Measurements from ENCODE around the gene GALNT14. TPM values are rescaled to one million over a fixed set of nuclear protein-coding genes. Genes with fewer than 3 reads are reported as not detected.

Gene GALNT14
- total and polyA plus RNA-seq, 2 donors (not counting 1 experiment from before 2014, with no cell fraction given), result 0.15 to 0.83 TPM

GRCh38 chr2:30939364-30939763 is 198.9 kb downstream of the GALNT14 start:
- H3K36me3 ChIP-seq (ENCODE audit: control insufficient read depth, insufficient read depth, low read length), result no peaks in the 10 kb centered on the region
- no peak for TF ChIP-seq CTCF (conservative IDR thresholded peaks at IDR 0.05 in 1 of 2, IDR thresholded peaks at IDR 0.05 in 1 of 2; ENCODE audit: low read depth in 1 of 2, low read length in 2 of 2)
- no peak for TF ChIP-seq EZH2 (IDR thresholded peaks at IDR 0.05; ENCODE audit: low read length, missing control alignments)
- no peak overlapping the region for H3K4me3 ChIP-seq (replicated peaks in 1 of 4; ENCODE audit: control extremely low read depth in 1 of 4, insufficient read depth in 1 of 4, low read depth in 3 of 4, low read length in 4 of 4)
- no peak overlapping the region for H2AFZ ChIP-seq (ENCODE audit: low read length)
- H3K4me1 ChIP-seq (ENCODE audit: control insufficient read depth, extremely low read depth, insufficient read depth, low read length), result no peaks in the 10 kb centered on the region
- no peak for DNase-seq (ENCODE audit: low read depth in 2 of 2)
- no peak overlapping the region for H3K9ac ChIP-seq (ENCODE audit: insufficient read depth, low read length)
- H3K9me3 ChIP-seq (ENCODE audit: control insufficient read depth, insufficient read depth, low read depth, low read length), result no peaks in the 10 kb centered on the region
- H3K79me2 ChIP-seq (ENCODE audit: control insufficient read depth, insufficient read depth, low read length), result no peaks in the 10 kb centered on the region
- no peaks in the 10 kb centered on the region for H3K27me3 ChIP-seq (ENCODE audit: control insufficient read depth, insufficient read depth, low read length)
- H4K20me1 ChIP-seq (ENCODE audit: control insufficient read depth, extremely low read depth, insufficient read depth, low read length), result no peaks in the 10 kb centered on the region
- no peak overlapping the region for H3K27ac ChIP-seq (ENCODE audit: insufficient read depth, low read length)
- H3K4me2 ChIP-seq (ENCODE audit: extremely low read depth, insufficient read depth, low read length), result no peak overlapping the region

- Histone ChIP-seq H4K20me1 (ENCODE audit: control insufficient read depth, extremely low read depth, insufficient read depth, low read length) (no peaks in the 10 kb centered on the region), H3K4me3 (replicated peaks in 1 of 4; ENCODE audit: control extremely low read depth in 1 of 4, insufficient read depth in 1 of 4, low read depth in 3 of 4, low read length in 4 of 4) (no peak overlapping the region), H3K79me2 (ENCODE audit: control insufficient read depth, insufficient read depth, low read length) (no peaks in the 10 kb centered on the region), H3K4me2 (ENCODE audit: extremely low read depth, insufficient read depth, low read length) (no peak overlapping the region), H3K9me3 (ENCODE audit: control insufficient read depth, insufficient read depth, low read depth, low read length) (no peaks in the 10 kb centered on the region), H3K9ac (ENCODE audit: insufficient read depth, low read length) (no peak overlapping the region), H3K36me3 (ENCODE audit: control insufficient read depth, insufficient read depth, low read length) (no peaks in the 10 kb centered on the region), H3K27ac (ENCODE audit: insufficient read depth, low read length) (no peak overlapping the region), H3K27me3 (ENCODE audit: control insufficient read depth, insufficient read depth, low read length) (no peaks in the 10 kb centered on the region), H3K4me1 (ENCODE audit: control insufficient read depth, extremely low read depth, insufficient read depth, low read length) (no peaks in the 10 kb centered on the region), H2AFZ (ENCODE audit: low read length) (no peak overlapping the region)
- TF ChIP-seq CTCF (conservative IDR thresholded peaks at IDR 0.05 in 1 of 2, IDR thresholded peaks at IDR 0.05 in 1 of 2; ENCODE audit: low read depth in 1 of 2, low read length in 2 of 2), result no peak
- no peak for TF ChIP-seq EZH2 (IDR thresholded peaks at IDR 0.05; ENCODE audit: low read length, missing control alignments)
- DNase-seq (ENCODE audit: low read depth in 2 of 2), result no peak
Observed at GRCh38 chr2:30938196-30938595, 200.0 kb downstream of the GALNT14 start.

DNA sequence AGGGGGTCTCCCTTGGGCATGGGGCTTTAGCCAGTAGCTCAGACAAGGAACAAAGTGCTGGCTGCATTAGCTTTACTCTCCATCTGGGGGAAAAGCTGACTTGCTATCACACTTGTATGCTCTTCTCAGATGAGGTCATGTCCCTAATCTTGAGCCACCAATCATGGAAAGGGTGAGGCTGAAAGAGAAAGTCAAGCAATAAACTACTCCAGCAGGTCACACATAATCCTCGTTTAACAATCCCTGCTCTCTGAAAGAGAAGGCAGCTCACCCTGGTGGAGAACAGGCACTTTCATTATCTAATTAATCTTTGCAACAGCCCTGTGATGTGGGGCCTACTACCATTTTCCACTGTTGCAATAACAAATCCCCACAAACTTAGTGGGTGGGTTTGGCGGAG is 201.3 kb downstream of the GALNT14 start:
- H4K20me1 ChIP-seq (ENCODE audit: control insufficient read depth, extremely low read depth, insufficient read depth, low read length), result no peaks in the 10 kb centered on the region
- H3K9me3 ChIP-seq (ENCODE audit: control insufficient read depth, insufficient read depth, low read depth, low read length), result no peaks in the 10 kb centered on the region
- no peaks in the 10 kb centered on the region for H3K36me3 ChIP-seq (ENCODE audit: control insufficient read depth, insufficient read depth, low read length)
- no peak overlapping the region for H3K4me3 ChIP-seq (replicated peaks in 1 of 4; ENCODE audit: control extremely low read depth in 1 of 4, insufficient read depth in 1 of 4, low read depth in 3 of 4, low read length in 4 of 4)
- no peak for TF ChIP-seq EZH2 (IDR thresholded peaks at IDR 0.05; ENCODE audit: low read length, missing control alignments)
- no peak for TF ChIP-seq CTCF (conservative IDR thresholded peaks at IDR 0.05 in 1 of 2, IDR thresholded peaks at IDR 0.05 in 1 of 2; ENCODE audit: low read depth in 1 of 2, low read length in 2 of 2)
- H3K9ac ChIP-seq (ENCODE audit: insufficient read depth, low read length), result no peak overlapping the region
- H3K4me1 ChIP-seq (ENCODE audit: control insufficient read depth, extremely low read depth, insufficient read depth, low read length), result no peaks in the 10 kb centered on the region
- no peak overlapping the region for H3K4me2 ChIP-seq (ENCODE audit: extremely low read depth, insufficient read depth, low read length)
- H2AFZ ChIP-seq (ENCODE audit: low read length), result no peak overlapping the region
- no peaks in the 10 kb centered on the region for H3K79me2 ChIP-seq (ENCODE audit: control insufficient read depth, insufficient read depth, low read length)
- H3K27ac ChIP-seq (ENCODE audit: insufficient read depth, low read length), result no peak overlapping the region
- H3K27me3 ChIP-seq (ENCODE audit: control insufficient read depth, insufficient read depth, low read length), result no peaks in the 10 kb centered on the region
- no peak for DNase-seq (ENCODE audit: low read depth in 2 of 2)

All from fibroblast of lung (primary cell).